ENCODE results near the gene JAZF1. TPM values are rescaled to one million over a fixed set of nuclear protein-coding genes. Genes with fewer than 3 reads are reported as not detected.
A peak's percentile ranks its signal among the peaks of the same experiment; 100 is the strongest.

Gene JAZF1
- total and polyA plus RNA-seq, 2 of the 4 experiments (the other 2 are of a cell fraction): 8.4 to 10.5 TPM

GRCh38 chr7:28069807-28070206 lies 110.8 kb downstream of the JAZF1 start:
- Histone ChIP-seq H3K18ac (ENCODE audit: low read depth, low read length) (no peak overlapping the region; the same call in 1 of the 2 replicates), H3K27me3 (ENCODE audit: control insufficient read depth, insufficient read depth, low read length) (no peaks in the 10 kb centered on the region), H4K20me1 (ENCODE audit: insufficient read depth, low read length) (peaks cover 13% of the 10 kb centered on the region; the same call in 1 of the 2 replicates), H3K56ac (ENCODE audit: extremely low read depth, insufficient read depth, low read length) (no peak overlapping the region), H3K27ac (ENCODE audit: insufficient read depth, low read length) (peak overlapping the region; percentile 61; the same call in 1 of the 2 replicates), H3K4me1 (ENCODE audit: control insufficient read depth, insufficient read depth, low read length) (peaks cover 27% of the 10 kb centered on the region), H2BK20ac (ENCODE audit: low read depth, low read length) (no peak overlapping the region), H3K9ac (ENCODE audit: low read depth, low read length) (no peak overlapping the region; the same call in 1 of the 2 replicates), H2BK15ac (ENCODE audit: low read depth, low read length) (no peak overlapping the region; the same call in 2 of the 3 replicates), H3K4me3 (ENCODE audit: insufficient read depth, low read depth, low read length) (no peak overlapping the region), H3K4me2 (ENCODE audit: low read depth, low read length) (peak overlapping the region; percentile 58), H3K79me1 (ENCODE audit: low read depth in 1 of 2, low read length in 2 of 2) (peaks cover 14 to 66% of the 10 kb centered on the region in 2 experiments), H3K4ac (ENCODE audit: low read depth, low read length) (peak overlapping the region; percentile 34; the same call in 1 of the 2 replicates), H4K91ac (ENCODE audit: insufficient read depth, low read depth, low read length) (peak overlapping the region; percentile 60), H3K9me3 (ENCODE audit: control insufficient read depth, insufficient read depth, low read length) (no peaks in the 10 kb centered on the region), H3K36me3 (ENCODE audit: control insufficient read depth, insufficient read depth, low read length) (no peaks in the 10 kb centered on the region), H4K5ac (ENCODE audit: low read depth, low read length) (no peak overlapping the region; the same call in 1 of the 2 replicates), H4K8ac (ENCODE audit: low read depth in 2 of 2, low read length in 2 of 2) (peak overlapping the region in 1 of 2 experiments; percentile 29; a peak in 1 of 4 replicates), H3K14ac (replicated peaks; ENCODE audit: low read depth, low read length) (0 out of 2 replicates have a peak overlapping the region, but pooled peaks have one; percentile 10), H2AK5ac (ENCODE audit: low read depth, low read length) (no peak overlapping the region), H2BK120ac (ENCODE audit: low read depth, low read length) (peak overlapping the region; percentile 23; the same call in 1 of the 2 replicates), H3K9me1 (ENCODE audit: insufficient read depth, low read length) (peaks cover 14% of the 10 kb centered on the region), H2AK9ac (replicated peaks; ENCODE audit: low read depth, low read length, poor library complexity) (peak overlapping the region; percentile 6), H2BK5ac (ENCODE audit: low read depth, low read length, poor library complexity, severe bottlenecking) (no peak overlapping the region), H2AFZ (replicated peaks; ENCODE audit: low read length, poor library complexity) (peak overlapping the region; percentile 44), H3K23ac (ENCODE audit: low read depth, low read length) (no peak overlapping the region)
- in situ Hi-C loops (cut with MboI; ENCODE audit: low sequenced_read_pairs): loop anchor here (10.0 kb wide), 1 partner anchor 875 kb away; no protein-coding TSS in a partner anchor
- TF ChIP-seq CEBPB (IDR thresholded peaks at IDR 0.05; ENCODE audit: low read depth, low read length): no peak
- TF ChIP-seq RCOR1 (IDR thresholded peaks at IDR 0.05; ENCODE audit: insufficient replicate concordance, low read length): no peak
- TF ChIP-seq ELK1 (IDR thresholded peaks at IDR 0.05; ENCODE audit: borderline replicate concordance, low read depth, low read length): no peak
- TF ChIP-seq FOS (IDR thresholded peaks at IDR 0.05; ENCODE audit: low read depth, low read length): no peak
- TF ChIP-seq RFX5 (IDR thresholded peaks at IDR 0.05; ENCODE audit: low read depth, low read length): no peak
- no peak for TF ChIP-seq CTCF (conservative IDR thresholded peaks at IDR 0.05; ENCODE audit: low read depth, low read length)
- TF ChIP-seq MAZ (IDR thresholded peaks at IDR 0.05; ENCODE audit: borderline replicate concordance, low read depth, low read length): no peak
- no peak for TF ChIP-seq CHD1 (IDR thresholded peaks at IDR 0.05; ENCODE audit: low read depth, low read length)
- no peak for TF ChIP-seq MAFK (IDR thresholded peaks at IDR 0.05; ENCODE audit: low read depth, low read length)
- no peak for TF ChIP-seq SMC3 (IDR thresholded peaks at IDR 0.05; ENCODE audit: low read depth, low read length)
- peak; percentile 78 for ATAC-seq (ENCODE audit: low read depth)
- WGBS, 2 experiments (ENCODE audit: extremely low coverage in 2 of 2, insufficient read length in 1 of 2): 18% methylated on average over 5 of the region's 10 CpGs; no CpG with 5 or more reads in 1 of the 2 experiments
- intact Hi-C loops (cut with micrococcal nuclease): no loop called here
- dilution Hi-C loops (cut with HindIII; ENCODE audit: low sequenced_read_pairs, unreplicated experiment): no loop called here
- POLR2A ChIA-PET (ENCODE audit: unreplicated experiment): no interaction called here
- BruUV-seq (replicated peaks): no TSS peak
- peak; percentile 79 for DNase-seq
- CTCF ChIA-PET: interaction anchor here (0.9 to 1.6 kb wide), 2 partner anchors 8 kb away, joined by 3 to 13 read pairs; no protein-coding TSS in a partner anchor

Data from IMR-90 (cell line).